Activated CD4-positive, alpha-beta memory T cell treated with anti-CD3 and anti-CD28 coated beads, Interleukin-2, amount 10 ng/mL, durations not matched to agents 7 days and 5 days (primary cell): ENCODE data around the gene NAA30. TPM values are rescaled to one million over a fixed set of nuclear protein-coding genes. Genes with fewer than 3 reads are reported as not detected.
"Not testable (repeated sequence)": the region's sequence is repeated elsewhere in the genome, so short reads cannot be mapped to it uniquely, and the experiment has no call there.

Experiments
- CTCF ChIA-PET: fragments of 350-600 bp; sonication (Branson Sonifier 250); formaldehyde crosslinking; loops from one replicate; lab custom pipeline; 2021; ENCODE audit warnings: antibody characterized with exemption, inconsistent platforms; lab: Charles Lee
- POLR2A ChIA-PET: fragments of 350-600 bp; sonication (Branson Sonifier 250); formaldehyde crosslinking; loops from one replicate; lab custom pipeline; 2021; ENCODE audit warnings: antibody characterized with exemption; lab: Charles Lee
- DNase-seq: peaks from one replicate; pipeline ENCODE4 v3.0.0-alpha.2; 2020
- H3K27ac Mint-ChIP-seq: one replicate; pipeline ENCODE4 v1.8.0; 2021; ENCODE audit warnings: mild to moderate bottlenecking, mixed read lengths
- H3K27me3 Mint-ChIP-seq: one replicate; pipeline ENCODE4 v1.8.0; 2021; ENCODE audit warnings: mixed read lengths
- H3K36me3 Mint-ChIP-seq: one replicate; pipeline ENCODE4 v1.8.0; 2021; ENCODE audit warnings: low read depth, mixed read lengths
- H3K4me1 Mint-ChIP-seq: one replicate; pipeline ENCODE4 v1.8.0; 2021; ENCODE audit warnings: mixed read lengths
- H3K4me3 Mint-ChIP-seq: one replicate; pipeline ENCODE4 v1.8.0; 2021; ENCODE audit warnings: mild to moderate bottlenecking, mixed read lengths
- H3K9me3 Mint-ChIP-seq: one replicate; pipeline ENCODE4 v1.8.0; 2021; ENCODE audit warnings: mixed read lengths
- total RNA-seq, 2 experiments: library from RNA; stranded (reverse); gene quantifications; one replicate each; pipeline ENCODE4 v1.2.3, GENCODE V29; 2021

The NAA30 gene
- 10 to 100 TPM; 18.8 to 21.1 TPM for total RNA-seq

DNA sequence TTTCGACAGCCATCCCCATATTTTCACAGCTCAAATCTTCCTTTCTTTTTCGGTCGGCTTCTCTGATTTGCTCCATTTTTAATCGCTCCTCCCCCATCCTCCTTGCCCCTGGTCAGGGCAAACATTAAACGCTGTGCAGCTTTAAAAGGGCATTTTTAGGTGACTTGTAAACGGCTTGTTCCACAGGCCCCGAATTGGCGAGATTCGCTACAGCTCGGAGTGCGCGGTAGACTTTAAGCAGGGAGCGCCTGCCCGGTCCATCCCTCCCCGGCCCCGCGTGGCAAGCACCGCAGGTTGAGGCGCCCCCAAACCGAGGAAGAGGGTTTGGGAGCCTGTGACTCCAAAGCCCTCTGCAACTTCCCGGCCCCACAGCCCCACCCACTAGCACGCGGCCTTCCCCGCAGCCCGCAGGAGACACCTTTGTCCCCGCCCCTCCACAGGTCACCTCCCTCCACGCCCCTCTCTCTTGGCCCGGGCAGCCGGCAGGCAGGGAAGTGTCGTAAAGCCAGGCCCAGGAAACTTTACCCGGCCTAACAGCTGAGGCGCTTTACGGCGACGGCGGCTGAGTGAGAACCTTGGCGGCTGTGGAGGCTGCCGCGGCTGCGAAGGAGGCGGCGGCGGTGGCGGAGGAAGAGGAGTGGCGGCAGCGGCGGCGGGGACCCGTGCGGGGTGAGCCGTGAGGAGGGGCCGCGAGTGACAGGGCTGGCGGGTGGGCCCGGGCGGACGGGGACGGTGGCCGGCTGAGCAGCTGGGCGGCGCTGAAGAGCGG lies at the start of gene NAA30:
NAA30 (plus strand) TSS at position 550 of the 769 bp plus-strand sequence. CDS start 372 bp downstream, outside the sequence.
- Mint-ChIP-seq H3K4me3 (peak within 1 kb of the TSS; percentile 89), H3K36me3 (peaks cover 36% of the 10 kb centered on the region), H3K4me1 (peaks cover 46% of the 10 kb centered on the region), H3K27me3 (no peaks in the 10 kb centered on the region), H3K27ac (peak within 1 kb of the TSS; percentile 90), H3K9me3 (no peaks in the 10 kb centered on the region)
- DNase-seq, result peak; percentile 95
- CTCF ChIA-PET, result interaction anchor here (0.6 to 1.9 kb wide), 4 partner anchors 12 to 1049 kb away, joined by 3 to 5 read pairs (median 4); partner anchors contain the start of genes AP5M1 and EXOC5
- POLR2A ChIA-PET, result interaction anchor here (0.8 to 3.2 kb wide), 11 partner anchors 11 to 908 kb away, joined by 3 to 47 read pairs (median 5); partner anchors contain the start of genes AP5M1, ARID4A, EXOC5 and PSMA3

DNA sequence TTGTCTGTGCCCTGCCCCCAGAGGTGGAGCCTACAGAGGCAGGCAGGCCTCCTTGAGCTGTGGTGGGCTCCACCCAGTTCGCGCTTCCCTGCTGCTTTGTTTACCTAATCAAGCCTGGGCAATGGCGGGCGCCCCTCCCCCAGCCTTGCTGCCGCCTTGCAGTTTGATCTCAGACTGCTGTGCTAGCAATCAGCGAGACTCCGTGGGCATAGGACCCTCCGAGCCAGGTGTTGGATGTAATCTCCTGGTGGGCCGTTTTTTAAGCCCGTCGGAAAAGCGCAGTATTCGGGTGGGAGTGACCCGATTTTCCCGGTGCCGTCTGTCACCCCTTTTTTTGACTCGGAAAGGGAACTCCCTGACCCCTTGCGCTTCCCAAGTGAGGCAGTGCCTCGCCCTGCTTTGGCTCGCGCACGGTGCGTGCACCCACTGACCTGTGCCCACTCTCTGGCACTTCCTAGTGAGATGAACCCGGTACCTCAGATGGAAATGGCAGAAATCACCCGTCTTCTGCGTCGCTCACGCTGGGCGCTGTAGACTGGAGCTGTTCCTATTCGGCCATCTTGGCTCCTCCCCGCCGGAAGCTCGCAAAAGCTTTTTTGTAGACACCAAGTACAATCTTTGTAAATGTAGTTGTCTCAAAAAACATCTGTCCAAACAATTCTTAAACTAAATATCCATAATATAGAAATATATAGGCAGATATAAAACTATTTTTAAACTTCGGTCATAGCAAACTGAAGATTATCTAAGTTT lies 46.7 kb upstream of the NAA30 start:
- H3K27ac Mint-ChIP-seq, H3K27me3 Mint-ChIP-seq, H3K4me3 Mint-ChIP-seq, H3K9me3 Mint-ChIP-seq, DNase-seq, H3K36me3 Mint-ChIP-seq, CTCF ChIA-PET, POLR2A ChIA-PET, H3K4me1 Mint-ChIP-seq: not testable (repeated sequence)

DNA sequence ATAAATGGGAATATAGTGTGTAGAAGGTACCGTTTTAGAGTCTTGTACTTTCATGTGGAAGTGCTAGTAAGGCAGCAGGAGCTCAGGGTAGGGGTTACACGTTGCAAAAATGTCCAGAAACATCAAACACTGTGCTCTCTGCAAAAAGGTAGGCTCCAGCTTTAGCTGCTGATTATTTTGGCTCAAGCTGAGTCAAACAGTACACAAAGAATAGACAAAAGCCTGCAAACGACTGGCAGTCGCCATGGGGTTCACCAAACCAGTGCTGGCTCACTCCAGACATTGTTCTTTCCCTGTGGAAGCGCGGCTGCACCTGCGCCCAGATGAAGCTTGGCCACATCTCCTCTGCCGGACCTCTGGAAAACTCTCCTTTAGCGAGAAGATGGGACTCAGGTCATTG lies 45.3 kb upstream of the NAA30 start:
- Mint-ChIP-seq H3K9me3 (no peaks in the 10 kb centered on the region), H3K27me3 (peaks cover 1% of the 10 kb centered on the region), H3K4me1 (no peaks in the 10 kb centered on the region), H3K27ac (no peak overlapping the region), H3K36me3 (no peaks in the 10 kb centered on the region), H3K4me3 (no peak overlapping the region)
- ChIA-PET POLR2A (no interaction called here), CTCF (no interaction called here)
- no peak for DNase-seq

DNA sequence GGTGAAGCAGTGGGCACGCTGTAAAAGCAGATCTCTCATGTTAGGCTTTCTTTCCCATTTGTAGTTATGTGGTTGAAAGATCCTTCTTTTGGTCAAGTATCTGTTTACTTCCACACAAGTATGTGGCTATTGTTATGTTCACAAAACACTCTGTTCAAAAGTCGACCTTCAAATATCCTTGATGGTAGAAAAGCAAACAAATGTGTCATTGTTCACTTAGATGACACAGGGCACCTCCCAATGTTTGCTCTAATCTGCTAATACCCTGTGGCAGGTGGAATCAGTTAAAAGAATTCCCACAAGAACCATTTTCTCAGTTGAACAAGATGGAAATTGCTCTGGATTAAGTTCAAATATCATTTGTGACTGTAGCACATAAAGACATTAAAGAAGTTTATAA lies 43.6 kb upstream of the NAA30 start:
- Mint-ChIP-seq H3K4me3 (no peak overlapping the region), H3K36me3 (no peaks in the 10 kb centered on the region), H3K27me3 (peaks cover 1% of the 10 kb centered on the region), H3K27ac (no peak overlapping the region), H3K4me1 (no peaks in the 10 kb centered on the region), H3K9me3 (no peaks in the 10 kb centered on the region)
- DNase-seq, result no peak
- CTCF ChIA-PET, result no interaction called here
- POLR2A ChIA-PET, result no interaction called here

DNA sequence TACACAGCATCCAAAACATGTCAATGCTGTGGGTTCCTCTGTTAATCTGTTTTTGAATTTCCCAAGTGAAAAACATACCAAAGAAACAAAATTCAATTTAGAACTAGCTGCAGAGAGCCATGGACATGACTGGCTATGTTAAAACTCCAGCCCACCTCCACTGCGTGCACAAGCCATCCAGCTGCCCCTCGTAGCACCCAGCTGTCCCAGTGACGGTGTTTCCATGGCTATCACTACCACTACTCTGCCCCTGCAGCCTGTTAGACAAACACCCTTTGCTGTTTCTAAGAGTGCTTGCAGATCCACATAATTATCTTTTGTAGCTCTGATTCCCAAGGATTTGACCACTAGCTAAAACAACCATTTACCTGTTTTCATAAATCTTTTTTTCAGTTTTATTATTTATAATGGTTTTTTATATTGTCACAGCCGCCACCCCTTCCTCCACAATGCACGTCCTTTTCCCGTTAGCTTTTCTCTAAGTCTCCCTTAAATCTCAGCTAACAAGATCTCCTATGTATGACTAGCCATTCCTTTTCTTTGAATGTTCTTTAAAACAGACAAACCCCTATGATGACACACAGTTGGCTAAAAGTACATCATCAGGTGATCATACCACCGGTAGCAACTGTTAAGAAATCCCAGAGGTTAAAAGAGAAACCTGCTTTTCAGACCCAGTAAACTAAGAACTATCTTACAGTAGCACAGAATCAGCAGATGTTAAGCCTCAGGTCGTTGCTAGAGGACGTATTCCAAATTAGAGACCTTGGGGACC lies 37.8 kb upstream of the NAA30 start:
- Mint-ChIP-seq H3K27ac (no peak overlapping the region), H3K36me3 (no peaks in the 10 kb centered on the region), H3K4me3 (no peak overlapping the region), H3K4me1 (no peaks in the 10 kb centered on the region), H3K9me3 (no peaks in the 10 kb centered on the region), H3K27me3 (peaks cover 9% of the 10 kb centered on the region)
- no peak for DNase-seq
- ChIA-PET CTCF (interaction anchor here (0.9 to 1.1 kb wide), 2 partner anchors 35 to 116 kb away, joined by 3 to 4 read pairs; no protein-coding TSS in a partner anchor), POLR2A (no interaction called here)

DNA sequence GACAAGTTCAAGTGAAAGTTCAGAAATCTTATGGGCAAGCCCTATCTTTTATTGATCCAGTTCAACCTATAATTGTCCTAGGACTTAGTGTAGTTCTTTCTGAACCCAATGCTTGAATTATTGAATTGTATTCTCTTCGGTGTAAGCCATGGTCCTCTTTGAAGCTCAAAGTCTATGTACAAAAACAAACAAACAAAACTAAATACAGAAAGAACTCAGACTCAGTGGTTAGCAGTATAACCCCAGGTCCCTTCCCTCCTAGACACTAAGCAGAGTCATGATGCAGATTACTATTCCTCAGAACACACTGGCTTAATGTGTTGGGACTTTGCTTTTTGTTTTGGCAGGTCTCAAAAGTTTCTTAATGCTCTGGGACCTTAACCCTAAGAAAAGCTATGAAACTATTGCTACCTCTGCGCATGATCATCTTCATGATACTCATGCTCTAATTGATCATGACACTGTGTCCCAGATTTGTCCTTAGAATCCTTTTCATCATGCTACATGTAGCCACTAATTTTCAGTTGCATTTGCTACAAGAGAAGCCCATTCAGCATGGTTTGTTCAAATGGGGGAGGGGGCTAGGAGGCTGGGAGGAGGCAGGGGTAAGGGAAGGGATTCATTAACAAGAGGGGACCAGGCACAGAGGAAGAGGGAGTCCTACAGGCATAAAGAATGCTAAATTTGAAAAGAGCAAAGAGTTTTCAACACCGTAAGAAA lies 35.1 kb upstream of the NAA30 start:
- Mint-ChIP-seq H3K4me1 (no peaks in the 10 kb centered on the region), H3K27ac (no peak overlapping the region), H3K9me3 (no peaks in the 10 kb centered on the region), H3K4me3 (no peak overlapping the region), H3K27me3 (peaks cover 15% of the 10 kb centered on the region), H3K36me3 (no peaks in the 10 kb centered on the region)
- CTCF ChIA-PET, result no interaction called here
- POLR2A ChIA-PET, result no interaction called here
- no peak for DNase-seq

DNA sequence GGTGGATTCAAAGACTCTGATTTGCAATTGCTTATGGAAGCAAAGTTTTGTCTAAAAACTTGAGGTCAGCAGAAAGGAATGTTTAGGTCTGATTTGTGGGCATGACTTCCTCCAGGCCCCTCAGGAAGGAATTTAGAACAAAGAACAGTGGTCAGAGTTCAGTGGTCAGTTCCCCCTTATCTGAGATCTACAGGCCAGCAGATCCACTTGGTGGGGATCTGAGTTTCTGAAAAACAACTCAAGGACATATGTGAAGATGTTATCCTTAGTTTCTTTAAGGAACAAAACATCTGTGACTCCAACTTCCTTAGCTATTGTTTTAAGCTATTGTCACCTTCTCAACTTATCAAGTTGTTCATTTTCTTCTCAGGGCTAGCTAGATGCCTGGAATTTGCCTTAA lies 28.0 kb upstream of the NAA30 start:
- ChIA-PET CTCF (no interaction called here), POLR2A (interaction anchor here (2.4 kb wide), 1 partner anchor 27 kb away, joined by 5 read pairs; no protein-coding TSS in a partner anchor)
- Mint-ChIP-seq H3K4me3 (no peak overlapping the region), H3K4me1 (no peaks in the 10 kb centered on the region), H3K27ac (no peak overlapping the region), H3K27me3 (peaks cover 15% of the 10 kb centered on the region), H3K9me3 (no peaks in the 10 kb centered on the region), H3K36me3 (no peaks in the 10 kb centered on the region)
- no peak for DNase-seq

DNA sequence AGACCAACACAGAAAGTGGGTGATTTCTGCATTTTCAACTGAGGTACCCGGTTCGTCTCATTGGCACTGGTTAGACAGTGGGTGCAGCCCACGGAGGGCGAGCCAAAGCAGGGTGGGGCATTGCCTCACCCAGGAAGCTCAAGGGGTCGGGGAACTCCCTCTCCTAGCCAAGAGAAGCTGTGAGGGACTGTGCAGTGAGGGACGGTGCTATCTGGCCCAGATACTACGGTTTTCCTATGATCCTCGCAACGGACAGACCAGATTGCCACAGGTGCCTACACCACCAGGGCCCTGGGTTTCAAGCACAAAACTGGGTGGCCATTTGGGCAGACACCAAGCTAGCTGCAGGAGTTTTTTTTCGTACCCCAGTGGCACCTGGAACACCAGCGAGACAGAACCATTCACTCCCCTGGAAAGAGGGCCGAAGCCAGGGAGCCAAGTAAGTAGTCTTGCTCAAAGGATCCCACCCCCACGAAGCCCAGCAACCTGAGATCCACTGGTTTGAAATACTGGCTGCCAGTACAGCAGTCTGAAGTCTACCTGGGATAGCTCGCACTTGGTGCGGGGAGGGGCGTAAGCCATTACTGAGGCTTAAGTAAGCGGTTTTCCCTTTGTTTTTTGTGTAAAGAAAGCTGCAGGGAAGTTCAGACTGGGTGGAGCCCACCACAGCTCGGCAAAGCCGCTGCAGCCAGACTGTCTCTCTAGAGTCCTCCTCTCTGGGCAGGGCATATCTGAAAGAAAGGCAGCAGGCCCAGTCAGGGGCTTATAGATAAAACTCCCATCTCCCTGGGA lies 25.5 kb upstream of the NAA30 start:
- POLR2A ChIA-PET, result interaction anchor here (0.7 to 2.4 kb wide), 2 partner anchors 9 to 25 kb away, joined by 3 to 5 read pairs; no protein-coding TSS in a partner anchor

DNA sequence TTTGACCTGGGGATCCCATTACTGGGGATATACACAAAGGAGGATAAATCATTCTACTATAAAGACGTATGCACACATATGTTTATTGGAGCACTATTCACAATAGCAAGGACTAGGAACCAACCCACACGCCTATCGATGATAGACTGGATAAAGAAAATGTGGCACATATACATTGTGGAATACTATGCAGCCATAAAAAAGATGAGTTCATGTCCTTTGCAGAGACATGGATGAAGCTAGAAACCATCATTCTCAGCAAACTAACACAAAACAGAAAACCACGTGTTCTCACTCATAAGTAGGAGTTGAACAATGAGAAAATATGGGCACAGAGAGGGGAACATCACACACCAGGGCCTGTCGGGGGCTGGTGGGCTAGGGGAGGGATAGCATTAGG lies 20.2 kb upstream of the NAA30 start:
- H3K36me3 Mint-ChIP-seq, CTCF ChIA-PET: not testable (repeated sequence)
- H3K27me3 Mint-ChIP-seq, result peaks cover 16% of the 10 kb centered on the region

More for the DNA sequence above, 25.5 kb upstream of the NAA30 start:
- CTCF ChIA-PET, result no interaction called here
- H3K27me3 Mint-ChIP-seq, result peaks cover 15% of the 10 kb centered on the region
- no peak overlapping the region for H3K4me3 Mint-ChIP-seq
- DNase-seq, result no peak
- H3K4me1 Mint-ChIP-seq, result no peaks in the 10 kb centered on the region
- H3K27ac Mint-ChIP-seq, result no peak overlapping the region
- H3K9me3 Mint-ChIP-seq, result no peaks in the 10 kb centered on the region
- H3K36me3 Mint-ChIP-seq, result no peaks in the 10 kb centered on the region

DNA sequence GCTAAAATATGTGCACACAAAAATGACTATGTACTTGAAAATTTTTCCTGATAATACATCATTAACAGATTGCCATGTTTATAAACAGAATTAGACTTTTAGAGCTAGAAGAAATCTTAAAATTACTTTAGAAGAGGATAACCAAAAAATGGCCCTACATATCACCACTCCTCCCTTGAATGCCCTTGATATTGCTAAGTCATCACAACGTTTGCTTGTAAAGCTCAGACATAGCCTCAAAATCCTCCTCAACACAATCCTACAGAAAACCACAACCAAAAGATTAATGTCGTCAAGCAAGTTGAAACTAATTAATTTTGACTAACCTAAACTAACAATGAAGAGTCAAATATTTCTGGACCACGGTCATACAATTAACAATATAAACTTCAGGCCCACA lies 19.4 kb upstream of the NAA30 start:
- H3K27ac Mint-ChIP-seq, result no peak overlapping the region
- no peaks in the 10 kb centered on the region for H3K4me1 Mint-ChIP-seq
- DNase-seq, result no peak
- CTCF ChIA-PET, result no interaction called here
- H3K9me3 Mint-ChIP-seq, result no peaks in the 10 kb centered on the region
- POLR2A ChIA-PET, result no interaction called here
- no peak overlapping the region for H3K4me3 Mint-ChIP-seq
- peaks cover 16% of the 10 kb centered on the region for H3K27me3 Mint-ChIP-seq
- no peaks in the 10 kb centered on the region for H3K36me3 Mint-ChIP-seq

More for the DNA sequence above, 20.2 kb upstream of the NAA30 start:
- H3K4me3 Mint-ChIP-seq, H3K27ac Mint-ChIP-seq, DNase-seq, H3K4me1 Mint-ChIP-seq, POLR2A ChIA-PET, H3K9me3 Mint-ChIP-seq: not testable (repeated sequence)

DNA sequence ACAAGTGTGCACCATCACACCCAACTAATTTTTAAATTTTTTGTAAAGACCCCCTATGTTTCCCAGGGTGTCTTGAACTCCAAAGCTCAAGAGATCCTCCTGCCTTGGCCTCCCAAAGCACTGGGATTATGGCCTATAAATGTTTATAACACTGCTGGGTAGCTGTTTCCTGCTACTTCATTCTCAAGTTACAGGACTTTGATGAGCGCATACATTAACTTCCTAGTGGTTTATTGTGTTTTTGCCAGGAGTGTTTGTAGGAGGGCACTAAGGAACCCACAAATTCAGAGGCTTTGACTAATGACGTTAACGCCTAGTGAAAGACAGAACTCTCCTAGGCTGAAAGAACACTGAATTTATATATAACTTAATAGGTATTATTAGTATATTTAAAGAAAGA lies 15.2 kb upstream of the NAA30 start:
- ChIA-PET POLR2A (interaction anchor here (1.2 kb wide), 1 partner anchor 15 kb away, joined by 4 read pairs; the partner anchor contains the start of gene NAA30), CTCF (no interaction called here)
- H3K4me3 Mint-ChIP-seq, result no peak overlapping the region
- H3K36me3 Mint-ChIP-seq, result no peaks in the 10 kb centered on the region
- no peaks in the 10 kb centered on the region for H3K9me3 Mint-ChIP-seq
- DNase-seq, result no peak
- peaks cover 7% of the 10 kb centered on the region for H3K27me3 Mint-ChIP-seq
- no peak overlapping the region for H3K27ac Mint-ChIP-seq
- H3K4me1 Mint-ChIP-seq, result no peaks in the 10 kb centered on the region
